NCI-H2107 treated with DMSO at 0.1 percent for 48 hours (cell line): Measurements from ENCODE around the gene LARP1B.
"Not testable (repeated sequence)": the region's sequence is repeated elsewhere in the genome, so short reads cannot be mapped to it uniquely, and the experiment has no call there.

Experiments
- DNase-seq: peaks from one replicate; lab custom pipeline; 2025; ENCODE audit not compliant: unreplicated experiment; lab: John Stamatoyannopoulos, UW

The LARP1B gene

DNA sequence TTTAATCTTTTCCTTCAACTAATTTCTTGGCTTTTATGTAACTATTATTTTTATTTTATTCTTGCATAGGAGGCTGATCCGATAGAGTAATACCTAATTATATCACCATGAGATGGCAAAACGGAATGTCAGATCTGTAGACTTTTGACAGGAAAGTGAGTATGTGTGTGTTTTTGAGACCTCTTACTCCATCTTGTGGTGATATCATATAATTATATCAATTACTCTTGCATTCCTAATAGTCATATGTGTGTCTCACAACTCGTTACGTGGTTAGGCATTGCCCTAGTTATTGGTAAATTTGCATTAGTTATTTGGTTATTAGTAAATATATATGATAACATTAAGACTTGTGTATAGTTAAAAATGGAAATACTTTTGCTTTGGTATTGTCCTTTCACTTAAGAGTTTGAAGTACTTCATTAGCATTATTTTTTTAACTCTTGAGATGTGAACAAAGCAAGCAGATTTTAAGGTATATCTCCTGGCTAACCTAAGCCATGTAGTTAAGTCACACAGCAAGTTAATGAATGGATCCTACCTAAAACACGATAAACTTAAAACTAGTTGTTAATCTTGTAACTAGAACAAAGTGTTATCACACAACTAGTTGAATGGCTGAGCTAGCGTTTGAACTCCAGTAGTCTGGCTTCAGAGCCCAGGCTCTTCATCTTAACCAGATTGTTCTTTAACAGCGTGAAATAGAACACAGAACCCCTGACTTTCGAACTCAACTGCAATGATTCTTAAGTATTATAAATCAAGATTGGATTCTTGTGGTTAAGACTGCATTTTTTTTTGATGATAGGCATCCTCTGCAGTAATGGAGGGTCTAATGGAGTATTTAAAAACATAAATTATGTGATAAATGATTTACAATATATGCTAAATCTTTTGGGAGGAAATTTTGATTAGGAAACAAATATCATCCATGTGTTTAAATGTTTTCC is 159.4 kb downstream of the LARP1B start:
- DNase-seq, result peak; percentile 3

DNA sequence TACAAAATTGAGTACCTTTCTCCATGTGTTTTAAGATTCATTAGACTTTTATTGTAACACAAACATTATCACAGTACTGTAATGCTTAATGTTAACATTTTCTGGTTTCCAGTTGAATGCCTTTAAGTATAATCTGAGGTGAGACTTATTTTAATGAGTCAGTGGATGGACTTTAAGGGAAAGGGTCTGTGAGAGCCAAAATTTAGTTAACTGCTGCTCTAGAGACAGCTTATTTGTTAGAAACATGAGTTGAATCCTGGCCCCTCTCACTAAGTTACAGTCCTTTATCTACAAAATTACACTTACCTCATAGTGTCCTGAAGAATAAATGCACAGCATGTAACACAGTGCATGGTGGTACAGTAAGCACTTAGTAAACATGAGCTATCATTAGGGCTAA is 160.5 kb downstream of the LARP1B start:
- DNase-seq, result no peak

DNA sequence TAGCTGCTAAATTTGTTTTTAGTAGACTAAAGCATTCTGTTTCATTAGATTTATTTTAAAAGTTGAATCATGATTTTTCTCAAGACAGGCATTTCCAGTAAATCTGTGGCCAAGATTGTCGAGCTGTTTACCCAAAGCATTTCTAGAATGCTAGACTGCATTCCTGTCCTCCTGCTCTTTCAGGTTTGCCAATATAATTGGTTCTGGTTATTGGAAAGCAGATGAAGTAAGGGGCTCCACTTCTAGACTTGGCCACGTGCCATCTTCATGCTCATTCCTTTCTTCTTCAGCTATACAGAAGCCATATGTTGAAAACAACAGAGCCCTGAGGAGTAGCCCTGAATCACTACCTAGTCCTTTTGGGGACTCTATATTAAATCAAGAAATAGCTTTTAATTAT is 164.0 kb downstream of the LARP1B start:
- no peak for DNase-seq

DNA sequence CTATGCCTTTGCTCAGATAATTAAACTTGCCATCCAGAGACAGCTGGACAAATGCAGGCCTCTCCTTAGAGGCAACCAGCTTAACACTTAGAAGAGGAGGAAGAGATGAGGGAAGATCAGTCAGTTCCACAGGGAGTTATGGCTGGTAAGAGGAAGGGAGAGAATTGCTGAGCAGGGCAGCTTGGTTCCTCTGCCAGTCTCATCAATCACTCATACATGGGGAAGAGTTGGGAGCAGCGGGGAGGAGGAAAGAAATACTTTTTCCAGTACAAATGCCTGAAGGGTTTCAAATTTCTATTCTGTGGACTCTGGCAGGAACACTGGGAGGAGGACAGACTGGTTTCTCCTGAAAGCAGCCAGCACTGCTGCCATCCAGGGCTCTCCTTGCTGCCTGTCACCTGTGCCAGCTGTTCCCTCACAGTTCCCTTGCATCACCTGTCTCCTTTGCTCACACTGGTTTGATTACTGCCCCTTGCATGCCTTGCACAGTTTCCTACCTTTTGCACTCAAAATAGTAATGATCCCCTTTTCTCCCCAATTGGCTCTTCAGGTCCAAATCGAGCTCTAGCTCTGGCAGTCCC is 167.0 kb downstream of the LARP1B start:
- DNase-seq, result peak; percentile 77

DNA sequence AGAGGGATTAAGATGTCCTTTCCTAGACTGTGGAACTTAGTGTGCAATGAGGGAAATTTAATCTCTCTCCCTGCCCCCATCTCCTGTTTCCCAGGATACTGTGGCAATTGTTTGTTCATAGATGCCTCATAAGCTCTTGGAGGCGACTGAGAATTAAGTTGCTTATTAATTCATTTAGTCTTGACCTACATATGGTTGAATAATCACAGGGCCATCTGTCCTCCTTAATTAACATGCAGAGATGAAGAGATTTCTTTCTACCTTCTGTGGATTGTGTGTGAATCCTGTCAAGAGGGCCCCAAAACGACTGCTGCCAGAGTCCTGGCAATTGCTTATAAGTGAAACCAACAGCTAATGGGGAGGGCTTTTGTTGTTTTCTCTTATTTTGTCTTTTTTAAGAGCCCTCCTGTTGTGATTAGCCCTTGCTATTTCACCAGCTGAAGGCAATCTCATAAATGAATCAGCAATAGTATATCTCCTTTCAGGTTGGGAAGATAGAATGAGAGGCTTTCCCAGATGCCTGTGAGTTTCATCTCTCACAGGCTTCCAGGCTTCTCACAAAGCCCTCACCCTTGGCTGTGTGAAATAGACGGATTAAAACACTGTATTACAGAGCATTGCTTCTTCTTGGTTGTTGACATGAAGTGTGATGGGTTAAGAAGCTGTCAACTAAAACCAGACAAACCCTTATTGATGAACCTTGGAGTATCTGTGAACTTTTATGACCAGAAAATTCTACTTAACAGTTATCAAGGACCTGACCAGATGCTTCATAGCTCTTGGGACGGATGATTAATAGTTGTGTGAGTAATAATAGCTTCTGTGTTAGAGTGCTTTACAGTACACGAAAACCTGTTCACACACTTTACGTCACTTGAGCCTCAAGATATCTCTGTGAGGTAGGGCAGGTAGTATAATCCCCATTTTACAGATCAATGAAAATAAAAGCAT is 168.0 kb downstream of the LARP1B start:
- peak; percentile 23 for DNase-seq

- no peak for DNase-seq
These were observed 171.6 kb downstream of the LARP1B start for GRCh38 chr4:128232719-128233118.

DNA sequence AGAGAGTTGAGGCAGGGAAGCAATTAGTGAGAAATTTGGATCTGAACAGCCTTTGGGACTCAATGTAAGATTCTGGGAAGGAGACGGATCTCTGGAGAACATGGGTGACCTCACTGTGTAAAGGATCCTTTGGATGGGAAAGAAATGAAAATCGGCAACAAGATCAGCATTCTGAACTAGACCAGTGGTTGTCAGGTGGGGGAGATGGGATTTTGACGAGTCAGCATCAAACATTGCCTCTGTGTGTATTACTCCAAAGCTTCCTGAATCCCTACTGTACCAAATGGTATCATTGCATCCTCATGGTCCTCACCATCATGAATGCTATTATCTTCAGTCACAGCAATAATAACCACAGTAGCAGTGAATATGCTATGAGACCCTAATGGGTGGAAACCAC is 173.7 kb downstream of the LARP1B start:
- no peak for DNase-seq

GRCh38 chr4:128241019-128241418 is 179.9 kb downstream of the LARP1B start:
- no peak for DNase-seq

GRCh38 chr4:128241425-128241913 is 180.4 kb downstream of the LARP1B start:
- DNase-seq, result no peak

DNA sequence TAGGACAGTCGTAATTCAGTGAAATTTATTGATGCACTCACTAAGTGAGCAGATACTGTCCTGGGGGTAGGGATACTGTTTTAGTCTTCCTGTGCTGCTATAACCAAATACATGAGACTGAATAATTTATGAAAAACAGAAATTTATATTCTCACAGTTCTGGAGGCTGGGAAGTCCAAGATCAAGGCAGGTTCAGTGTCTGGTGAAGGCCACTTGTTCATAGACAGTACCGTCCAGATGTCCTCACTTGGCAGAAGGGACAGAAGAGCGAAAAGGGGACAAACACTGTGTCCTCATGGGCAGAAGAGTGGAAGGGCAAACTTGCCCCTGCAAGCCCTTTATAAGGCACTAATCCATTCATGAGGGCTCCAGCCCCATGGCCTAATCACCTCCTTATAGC is 180.9 kb downstream of the LARP1B start:
- no peak for DNase-seq

- DNase-seq, result no peak
These were observed 181.5 kb downstream of the LARP1B start for GRCh38 chr4:128242601-128243000.

GRCh38 chr4:128244379-128244778 is 183.3 kb downstream of the LARP1B start:
- DNase-seq, result no peak

DNA sequence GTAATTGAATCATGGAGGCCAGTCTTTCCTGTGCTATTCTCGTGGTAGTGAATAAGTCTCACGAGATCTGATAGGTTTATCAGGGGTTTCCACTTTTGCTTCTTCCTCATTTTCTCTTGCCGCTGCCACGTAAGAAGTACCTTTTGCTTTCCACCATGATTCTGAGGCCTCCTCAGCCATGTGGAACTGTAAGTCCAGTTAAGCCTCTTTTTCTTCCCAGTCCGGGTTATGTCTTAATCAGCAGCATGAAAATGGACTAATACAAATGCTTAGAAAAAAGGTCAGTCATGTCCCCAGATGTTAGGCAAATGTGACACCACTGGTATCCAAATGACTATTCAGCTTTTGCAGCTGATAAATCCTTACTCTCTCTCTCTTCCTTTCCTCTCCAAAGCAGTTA is 184.3 kb downstream of the LARP1B start:
- not testable (repeated sequence) for DNase-seq

DNA sequence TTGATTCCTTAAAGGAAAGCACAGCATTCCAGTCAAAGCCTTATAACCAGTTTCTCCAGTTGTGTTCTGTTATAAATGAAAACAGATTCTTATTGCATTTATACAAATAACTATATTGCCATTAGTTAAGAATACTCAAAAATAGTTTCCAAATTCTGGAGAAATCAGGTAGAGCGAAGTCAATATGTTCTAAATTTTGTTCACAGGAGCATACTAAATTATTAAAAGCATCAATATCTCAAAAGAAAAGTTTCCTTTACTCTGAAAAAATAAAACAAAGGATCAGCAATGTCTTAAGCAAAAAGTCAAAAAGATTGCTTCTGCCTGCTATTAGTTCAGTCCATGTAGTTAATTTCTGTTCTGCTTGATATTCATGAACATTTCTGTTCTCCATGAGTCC is 186.8 kb downstream of the LARP1B start:
- DNase-seq, result no peak

DNA sequence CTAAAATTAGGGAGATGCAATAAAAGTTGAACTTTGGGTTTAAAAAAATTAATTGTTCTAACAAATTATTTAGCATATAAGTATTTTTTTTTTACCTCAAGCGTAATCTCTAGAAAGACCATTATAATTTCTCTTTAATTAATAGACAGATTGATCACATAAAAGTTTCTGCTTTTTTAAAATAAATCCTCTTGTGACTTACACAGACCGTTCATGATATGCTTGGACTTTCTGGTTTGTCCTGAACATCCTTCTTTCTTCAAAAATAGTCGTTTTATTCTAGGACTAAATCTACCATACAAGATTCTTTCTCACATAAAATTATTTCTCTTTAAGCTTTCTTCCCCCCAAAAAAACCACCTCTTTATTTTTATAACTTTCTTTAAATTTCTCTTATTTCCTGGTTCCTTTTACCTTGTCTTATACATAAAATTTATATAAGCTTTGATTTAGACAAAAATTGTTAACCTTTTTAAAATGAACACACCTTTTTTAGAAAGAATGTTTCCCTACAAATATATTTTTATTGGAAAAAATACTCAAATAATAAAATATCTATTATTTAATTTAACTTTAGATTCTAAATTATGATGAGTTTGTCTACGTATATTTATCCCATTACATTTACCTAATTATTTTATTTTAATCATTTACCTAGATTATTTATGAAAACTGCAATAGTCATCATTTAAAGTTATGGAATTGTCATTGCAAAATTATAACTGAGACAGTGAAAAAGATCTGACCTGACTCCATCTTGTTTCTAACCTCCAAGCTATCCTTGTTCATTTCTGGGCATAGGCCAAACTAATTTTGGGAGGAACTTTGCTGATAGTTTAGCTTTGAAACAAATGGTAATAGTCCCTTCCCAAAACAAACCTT is 188.9 kb downstream of the LARP1B start:
- DNase-seq, result no peak

GRCh38 chr4:128255906-128256305 is 194.8 kb downstream of the LARP1B start:
- no peak for DNase-seq

GRCh38 chr4:128256539-128256938 is 195.4 kb downstream of the LARP1B start:
- no peak for DNase-seq

DNA sequence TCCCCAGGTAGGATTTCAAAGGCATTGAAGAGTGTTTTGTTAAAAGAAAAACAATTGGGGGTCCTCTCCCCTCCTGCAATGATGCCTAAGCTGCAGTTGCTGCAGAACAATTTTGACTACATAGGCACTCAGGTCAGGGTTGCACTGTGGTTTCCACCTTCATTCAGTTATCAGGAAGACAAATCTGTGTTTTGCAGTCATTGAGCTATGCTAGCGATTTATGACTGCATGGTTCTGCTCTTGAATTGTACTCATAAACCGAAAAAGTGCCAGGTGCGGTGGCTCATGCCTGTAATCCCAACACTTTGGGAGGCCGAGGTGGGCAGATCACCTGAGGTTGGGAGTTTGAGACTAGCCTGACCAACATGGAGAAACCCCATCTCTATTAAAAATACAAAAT is 197.1 kb downstream of the LARP1B start:
- not testable (repeated sequence) for DNase-seq

DNA sequence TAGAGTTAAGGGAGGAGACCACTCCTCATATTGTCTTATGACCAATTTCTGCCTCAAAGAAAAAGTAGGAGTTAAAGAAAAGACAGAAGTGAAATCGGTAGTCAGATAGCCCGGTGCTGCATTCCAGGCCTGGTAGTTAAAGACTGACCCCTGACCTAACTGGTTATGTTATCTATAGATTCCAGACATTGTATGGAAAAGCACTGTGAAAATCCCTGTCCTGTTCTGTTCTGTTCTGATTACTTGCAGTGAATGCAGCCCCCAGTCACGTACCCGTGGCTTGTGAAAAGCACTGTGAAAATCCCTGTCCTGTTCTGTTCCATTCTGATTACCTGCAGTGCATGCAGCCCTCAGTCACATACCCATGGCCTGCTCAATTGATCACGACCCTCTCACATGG is 198.8 kb downstream of the LARP1B start:
- not testable (repeated sequence) for DNase-seq
